T-helper 1 cell (primary cell): ENCODE data around the gene CCDC126.
"Not testable (repeated sequence)": the region's sequence is repeated elsewhere in the genome, so short reads cannot be mapped to it uniquely, and the experiment has no call there.

Experiments
- DNase-seq, 5 donors: peaks; one replicate each; pipeline ENCODE4 v3.0.0-alpha.2; 2012 to 2020
- total RNA-seq, 4 donors: gene quantifications; one replicate each; lab custom pipeline; 2026; lab: John Stamatoyannopoulos, UW

The CCDC126 gene
- 8.4 to 12.2 (median 9.6) reads per million in 4 donors for total RNA-seq

- peak; percentile 60 to 82 (median 75) for DNase-seq
Observed at GRCh38 chr7:23597094-23598091, at the start of gene CCDC126. CCDC126 (plus strand) TSS chr7:23597382; CDS start chr7:23611316, 13,934 bp downstream.

GRCh38 chr7:23547662-23548061, 49.5 kb upstream of the CCDC126 start:
- DNase-seq, result no peak

- no peak for DNase-seq
Observed at GRCh38 chr7:23558303-23558702, 38.9 kb upstream of the CCDC126 start.

GRCh38 chr7:23570592-23571200, 26.5 kb upstream of the CCDC126 start:
- DNase-seq, result peak; percentile 28 to 58 (median 38)

- DNase-seq, result not testable (repeated sequence)
Observed at GRCh38 chr7:23581975-23582374, 15.2 kb upstream of the CCDC126 start.

GRCh38 chr7:23585304-23585703, 11.9 kb upstream of the CCDC126 start:
- DNase-seq, result not testable (repeated sequence)

GRCh38 chr7:23586159-23586558, 11.0 kb upstream of the CCDC126 start:
- no peak for DNase-seq

GRCh38 chr7:23590529-23590928, 6.7 kb upstream of the CCDC126 start:
- DNase-seq, result no peak

GRCh38 chr7:23593706-23594105, 3.5 kb upstream of the CCDC126 start:
- peak in 1 of 5 donors; percentile 53 for DNase-seq

- peak in 1 of 5 donors; percentile 87 for DNase-seq
Observed at GRCh38 chr7:23594879-23595604, 2.1 kb upstream of the CCDC126 start.

- no peak for DNase-seq
Observed at GRCh38 chr7:23598296-23598695, 1.1 kb downstream of the CCDC126 start.

- DNase-seq, result no peak
Observed at GRCh38 chr7:23600236-23600635, 3.1 kb downstream of the CCDC126 start.

GRCh38 chr7:23603632-23604295, 6.6 kb downstream of the CCDC126 start:
- DNase-seq, result no peak

- DNase-seq, result no peak
Observed at GRCh38 chr7:23604296-23604640, 7.1 kb downstream of the CCDC126 start.

GRCh38 chr7:23607130-23607529, 9.9 kb downstream of the CCDC126 start:
- DNase-seq, result no peak

GRCh38 chr7:23607866-23608265, 10.7 kb downstream of the CCDC126 start:
- no peak for DNase-seq

GRCh38 chr7:23615331-23615730, 18.1 kb downstream of the CCDC126 start:
- DNase-seq, result no peak

- no peak for DNase-seq
Observed at GRCh38 chr7:23616593-23616992, 19.4 kb downstream of the CCDC126 start.

- DNase-seq, result no peak
Observed at GRCh38 chr7:23617482-23617881, 20.3 kb downstream of the CCDC126 start.

GRCh38 chr7:23618241-23618640, 21.1 kb downstream of the CCDC126 start:
- DNase-seq, result no peak

GRCh38 chr7:23619141-23619540, 22.0 kb downstream of the CCDC126 start:
- no peak for DNase-seq

GRCh38 chr7:23622506-23622925, 25.3 kb downstream of the CCDC126 start:
- no peak for DNase-seq

- no peak for DNase-seq
Observed at GRCh38 chr7:23628370-23628769, 31.2 kb downstream of the CCDC126 start.
